RWPE1 (cell line): Measurements from ENCODE around the gene OR2D3.
"Not testable (repeated sequence)": the region's sequence is repeated elsewhere in the genome, so short reads cannot be mapped to it uniquely, and the experiment has no call there.

Experiments
- CTCF ChIA-PET: fragments of 350-600 bp; sonication (Branson Sonifier 250); formaldehyde crosslinking; extraction: SDS; loops from one replicate; lab custom pipeline; 2021; lab: Yijun Ruan, JAX
- POLR2A ChIA-PET: fragments of 400-600 bp; formaldehyde crosslinking; extraction: SDS; loops from one replicate; lab custom pipeline; 2020; ENCODE audit warnings: antibody characterized with exemption; ENCODE audit not compliant: low non-redundant PET; lab: Yijun Ruan, JAX
- DNase-seq: peaks from one replicate; pipeline ENCODE4 v3.0.0; 2012; ENCODE audit warnings: low spot score
- H3K27ac ChIP-seq: fragments of 450-650 bp; 2 replicates; pipeline ENCODE4 v1.5.1; 2017
- TF ChIP-seq, protein P1 (sequence below): fragments of 450-650 bp; conservative IDR thresholded peaks from 2 replicates; pipeline ENCODE4 v1.5.1; 2017; ENCODE audit warnings: low read depth, mild to moderate bottlenecking

The OR2D3 gene, protein sequence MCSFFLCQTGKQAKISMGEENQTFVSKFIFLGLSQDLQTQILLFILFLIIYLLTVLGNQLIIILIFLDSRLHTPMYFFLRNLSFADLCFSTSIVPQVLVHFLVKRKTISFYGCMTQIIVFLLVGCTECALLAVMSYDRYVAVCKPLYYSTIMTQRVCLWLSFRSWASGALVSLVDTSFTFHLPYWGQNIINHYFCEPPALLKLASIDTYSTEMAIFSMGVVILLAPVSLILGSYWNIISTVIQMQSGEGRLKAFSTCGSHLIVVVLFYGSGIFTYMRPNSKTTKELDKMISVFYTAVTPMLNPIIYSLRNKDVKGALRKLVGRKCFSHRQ

GRCh38 chr11:6920702-6921101, at the start of gene OR2D3:
Gene OR2D3, plus strand, starts transcription at chr11:6921002. Its CDS starts 0 bp downstream, at chr11:6921002.
- ChIA-PET CTCF (interaction anchor here (0.6 kb wide), 1 partner anchor 670 kb away, joined by 3 read pairs; no protein-coding TSS in a partner anchor), POLR2A (no interaction called here)
- H3K27ac ChIP-seq, result no peak within 1 kb of the TSS
- no peak for DNase-seq
- TF ChIP-seq, protein P1, sequence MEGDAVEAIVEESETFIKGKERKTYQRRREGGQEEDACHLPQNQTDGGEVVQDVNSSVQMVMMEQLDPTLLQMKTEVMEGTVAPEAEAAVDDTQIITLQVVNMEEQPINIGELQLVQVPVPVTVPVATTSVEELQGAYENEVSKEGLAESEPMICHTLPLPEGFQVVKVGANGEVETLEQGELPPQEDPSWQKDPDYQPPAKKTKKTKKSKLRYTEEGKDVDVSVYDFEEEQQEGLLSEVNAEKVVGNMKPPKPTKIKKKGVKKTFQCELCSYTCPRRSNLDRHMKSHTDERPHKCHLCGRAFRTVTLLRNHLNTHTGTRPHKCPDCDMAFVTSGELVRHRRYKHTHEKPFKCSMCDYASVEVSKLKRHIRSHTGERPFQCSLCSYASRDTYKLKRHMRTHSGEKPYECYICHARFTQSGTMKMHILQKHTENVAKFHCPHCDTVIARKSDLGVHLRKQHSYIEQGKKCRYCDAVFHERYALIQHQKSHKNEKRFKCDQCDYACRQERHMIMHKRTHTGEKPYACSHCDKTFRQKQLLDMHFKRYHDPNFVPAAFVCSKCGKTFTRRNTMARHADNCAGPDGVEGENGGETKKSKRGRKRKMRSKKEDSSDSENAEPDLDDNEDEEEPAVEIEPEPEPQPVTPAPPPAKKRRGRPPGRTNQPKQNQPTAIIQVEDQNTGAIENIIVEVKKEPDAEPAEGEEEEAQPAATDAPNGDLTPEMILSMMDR, result no peak

DNA sequence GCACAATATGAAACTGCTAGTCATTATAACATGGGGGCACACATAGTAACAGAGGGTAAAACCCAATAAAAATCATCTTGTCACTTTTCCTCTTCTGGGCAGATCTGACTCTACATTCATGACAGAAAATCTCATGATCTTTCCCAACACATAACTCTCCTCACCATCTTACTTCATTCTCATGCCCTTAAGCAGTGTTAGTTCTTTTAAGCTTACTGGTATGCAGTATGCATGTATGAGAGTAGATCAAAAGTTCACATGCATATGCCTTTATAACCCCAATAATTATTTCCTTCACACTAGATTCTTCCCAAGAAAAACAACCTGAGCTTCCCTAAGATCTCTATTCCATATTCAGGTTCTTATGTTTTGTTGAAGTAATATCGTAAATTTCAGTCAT, 49.5 kb upstream of the OR2D3 start:
- ChIA-PET CTCF (no interaction called here), POLR2A (no interaction called here)
- H3K27ac ChIP-seq, result no peak overlapping the region
- TF ChIP-seq, protein P1, result no peak
- DNase-seq, result no peak

DNA sequence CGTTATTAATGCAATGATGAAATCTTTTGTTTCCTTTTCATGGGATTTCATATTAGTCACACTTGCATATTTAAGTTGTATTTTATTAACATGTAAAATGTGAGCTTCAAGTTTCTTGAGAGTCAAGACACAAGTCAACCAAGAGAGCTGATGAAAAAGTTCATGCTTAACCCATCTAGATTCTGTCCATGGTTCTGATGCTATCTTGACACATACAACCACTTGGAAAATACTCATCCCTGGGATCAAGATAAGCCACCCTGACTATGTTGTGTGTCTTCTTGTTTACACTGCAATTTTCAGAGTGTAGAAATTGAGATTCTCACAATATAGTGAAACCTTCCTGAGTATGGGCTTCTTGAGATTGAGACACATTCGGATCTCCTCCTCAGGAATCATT, 45.0 kb upstream of the OR2D3 start:
- POLR2A ChIA-PET, result no interaction called here
- H3K27ac ChIP-seq, result no peak overlapping the region
- DNase-seq, result no peak
- CTCF ChIA-PET, result no interaction called here
- TF ChIP-seq, protein P1, result no peak

DNA sequence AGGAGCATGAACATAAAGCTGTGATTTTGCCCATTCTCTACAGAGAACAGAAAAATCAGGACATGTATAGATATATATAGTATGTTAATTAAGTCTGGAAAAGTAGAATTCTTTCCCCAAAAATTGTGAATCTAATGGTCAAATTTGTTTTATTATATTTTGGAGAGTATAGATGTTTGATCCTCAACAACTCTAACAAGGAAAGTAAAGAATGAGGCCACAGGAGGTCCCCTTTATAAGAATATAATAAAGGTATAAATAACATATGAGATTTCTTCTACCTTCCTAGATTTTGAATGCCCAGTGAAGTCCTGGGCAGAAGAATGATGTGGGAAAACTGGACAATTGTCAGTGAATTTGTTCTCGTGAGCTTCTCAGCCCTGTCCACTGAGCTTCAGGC, 44.5 kb upstream of the OR2D3 start, which contains the start of gene OR10A4:
OR10A4 (plus strand) TSS at position 301 of the 400 bp plus-strand sequence; CDS start at position 324, 23 bp downstream.
- DNase-seq, result no peak
- ChIA-PET CTCF (no interaction called here), POLR2A (no interaction called here)
- TF ChIP-seq, protein P1, result no peak
- no peak within 1 kb of the TSS for H3K27ac ChIP-seq

DNA sequence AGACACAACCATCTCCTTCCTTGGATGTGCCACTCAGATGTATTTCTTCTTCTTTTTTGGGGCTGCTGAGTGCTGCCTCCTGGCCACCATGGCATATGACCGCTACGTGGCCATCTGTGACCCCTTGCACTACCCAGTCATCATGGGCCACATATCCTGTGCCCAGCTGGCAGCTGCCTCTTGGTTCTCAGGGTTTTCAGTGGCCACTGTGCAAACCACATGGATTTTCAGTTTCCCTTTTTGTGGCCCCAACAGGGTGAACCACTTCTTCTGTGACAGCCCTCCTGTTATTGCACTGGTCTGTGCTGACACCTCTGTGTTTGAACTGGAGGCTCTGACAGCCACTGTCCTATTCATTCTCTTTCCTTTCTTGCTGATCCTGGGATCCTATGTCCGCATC, 43.9 kb upstream of the OR2D3 start:
- ChIA-PET POLR2A (no interaction called here), CTCF (no interaction called here)
- no peak overlapping the region for H3K27ac ChIP-seq
- TF ChIP-seq, protein P1, result no peak
- no peak for DNase-seq

DNA sequence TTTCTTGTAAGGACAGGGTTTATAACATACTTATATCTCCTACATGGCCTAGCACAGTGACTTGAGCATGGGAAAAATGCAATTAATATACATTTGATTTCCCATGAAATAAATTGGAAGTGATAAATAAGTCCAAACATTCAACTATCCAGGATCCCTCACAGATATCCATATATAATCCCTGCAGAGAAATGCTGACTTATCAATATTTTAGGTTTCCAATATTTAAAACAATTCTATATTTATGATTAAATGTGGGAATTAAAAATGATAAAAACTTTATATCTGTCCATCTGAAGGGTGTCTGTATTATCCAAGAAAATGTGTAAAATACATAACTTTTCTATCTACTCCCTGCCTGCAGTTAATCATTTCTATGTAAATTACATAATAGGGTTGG, 38.1 kb upstream of the OR2D3 start:
- POLR2A ChIA-PET, result no interaction called here
- DNase-seq, result no peak
- CTCF ChIA-PET, result no interaction called here
- H3K27ac ChIP-seq, result no peak overlapping the region
- TF ChIP-seq, protein P1, result no peak

GRCh38 chr11:6887711-6888110, 33.1 kb upstream of the OR2D3 start:
- H3K27ac ChIP-seq, DNase-seq, POLR2A ChIA-PET, CTCF ChIA-PET: not testable (repeated sequence)
